ENCODE data around the gene BOLA1.

Gene BOLA1

DNA sequence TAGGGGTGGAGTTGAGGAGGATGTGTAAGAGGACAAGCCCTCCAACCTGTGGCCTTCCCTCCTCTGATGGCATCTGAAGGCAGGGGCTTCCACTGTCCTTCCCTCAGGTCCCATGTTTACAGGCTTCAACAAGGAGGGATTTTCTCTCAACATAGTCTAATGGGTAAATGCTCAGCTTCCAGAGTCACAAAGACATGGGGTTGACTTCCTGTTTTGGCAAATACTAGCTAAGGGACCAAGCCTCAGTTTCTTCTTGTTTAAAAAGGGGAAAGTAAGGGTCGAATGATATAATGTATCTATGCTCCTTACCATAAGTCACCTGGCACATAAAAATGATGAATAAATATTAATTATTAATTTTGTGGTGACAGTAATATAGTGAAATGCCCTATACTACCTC, 15.2 kb downstream of the BOLA1 start:
- Mint-ChIP-seq H3K4me3 (no peak overlapping the region), H3K27me3 (peaks cover 34% of the 10 kb centered on the region), H3K36me3 (ENCODE audit: low read depth) (no peaks in the 10 kb centered on the region), H3K4me1 (ENCODE audit: low read depth) (peaks cover 29% of the 10 kb centered on the region), H3K9me3 (no peaks in the 10 kb centered on the region), H3K27ac (no peak overlapping the region)
- intact Hi-C loops (cut with micrococcal nuclease): no loop called here

GRCh38 chr1:149915429-149916192, 16.2 kb downstream of the BOLA1 start:
- peaks cover 29% of the 10 kb centered on the region for H3K4me1 Mint-ChIP-seq (ENCODE audit: low read depth)
- peaks cover 34% of the 10 kb centered on the region for H3K27me3 Mint-ChIP-seq
- no peak overlapping the region for H3K27ac Mint-ChIP-seq
- H3K9me3 Mint-ChIP-seq: no peaks in the 10 kb centered on the region
- intact Hi-C loops (cut with micrococcal nuclease): no loop called here
- no peaks in the 10 kb centered on the region for H3K36me3 Mint-ChIP-seq (ENCODE audit: low read depth)
- H3K4me3 Mint-ChIP-seq: no peak overlapping the region

- H3K9me3 Mint-ChIP-seq: no peaks in the 10 kb centered on the region
- intact Hi-C loops (cut with micrococcal nuclease): no loop called here
Measured at GRCh38 chr1:149916193-149916897, 17.0 kb downstream of the BOLA1 start.

GRCh38 chr1:149916898-149917252, 17.5 kb downstream of the BOLA1 start:
- no peaks in the 10 kb centered on the region for H3K9me3 Mint-ChIP-seq
- intact Hi-C loops (cut with micrococcal nuclease): no loop called here
- no peak overlapping the region for H3K27ac Mint-ChIP-seq
- H3K4me3 Mint-ChIP-seq: no peak overlapping the region
- H3K27me3 Mint-ChIP-seq: peaks cover 32% of the 10 kb centered on the region
- peaks cover 4% of the 10 kb centered on the region for H3K36me3 Mint-ChIP-seq (ENCODE audit: low read depth)
- H3K4me1 Mint-ChIP-seq (ENCODE audit: low read depth): peaks cover 29% of the 10 kb centered on the region

More at GRCh38 chr1:149916193-149916897, 17.0 kb downstream of the BOLA1 start:
- no peak overlapping the region for H3K4me3 Mint-ChIP-seq
- no peak overlapping the region for H3K27ac Mint-ChIP-seq
- H3K27me3 Mint-ChIP-seq: peaks cover 34% of the 10 kb centered on the region
- H3K36me3 Mint-ChIP-seq (ENCODE audit: low read depth): no peaks in the 10 kb centered on the region
- peaks cover 29% of the 10 kb centered on the region for H3K4me1 Mint-ChIP-seq (ENCODE audit: low read depth)

DNA sequence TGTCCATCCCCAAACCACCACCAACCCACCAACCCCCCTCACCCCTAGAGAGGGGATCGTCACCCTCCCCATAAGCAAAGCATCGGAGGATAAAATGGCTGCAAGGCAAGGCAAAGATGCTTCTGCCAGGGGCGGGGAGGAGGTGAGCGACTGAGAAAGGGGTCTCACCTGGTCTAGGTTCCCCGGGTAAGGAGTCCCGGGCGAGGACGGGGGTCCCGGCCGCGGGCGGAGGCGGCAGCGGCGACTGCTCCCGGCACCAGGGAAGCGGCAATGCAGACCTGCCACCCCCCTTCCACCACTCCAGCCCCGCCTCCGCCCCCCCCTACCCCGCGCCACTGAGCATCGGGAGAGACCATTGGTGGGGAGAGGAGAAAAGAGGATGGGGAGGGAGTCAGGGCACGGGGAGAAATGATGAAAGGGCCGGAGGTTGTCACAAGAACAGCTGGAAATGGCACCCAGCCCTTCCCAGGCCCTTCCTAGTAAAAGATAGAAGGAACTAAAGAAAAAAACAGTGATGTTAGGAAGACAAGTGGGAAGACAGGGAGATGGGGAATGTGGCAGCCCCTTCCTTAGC, 18.3 kb downstream of the BOLA1 start, which contains the start of gene SV2A:
Gene SV2A (minus strand): TSS at position 274 of the 574 bp plus-strand sequence. CDS start 4,004 bp downstream, outside the sequence.
- Mint-ChIP-seq H3K36me3 (ENCODE audit: low read depth) (peaks cover 12% of the 10 kb centered on the region), H3K9me3 (no peaks in the 10 kb centered on the region), H3K27ac (no peak within 1 kb of the TSS), H3K4me3 (no peak within 1 kb of the TSS), H3K4me1 (ENCODE audit: low read depth) (peaks cover 29% of the 10 kb centered on the region), H3K27me3 (peaks cover 29% of the 10 kb centered on the region)
- intact Hi-C loops (cut with micrococcal nuclease): no loop called here

DNA sequence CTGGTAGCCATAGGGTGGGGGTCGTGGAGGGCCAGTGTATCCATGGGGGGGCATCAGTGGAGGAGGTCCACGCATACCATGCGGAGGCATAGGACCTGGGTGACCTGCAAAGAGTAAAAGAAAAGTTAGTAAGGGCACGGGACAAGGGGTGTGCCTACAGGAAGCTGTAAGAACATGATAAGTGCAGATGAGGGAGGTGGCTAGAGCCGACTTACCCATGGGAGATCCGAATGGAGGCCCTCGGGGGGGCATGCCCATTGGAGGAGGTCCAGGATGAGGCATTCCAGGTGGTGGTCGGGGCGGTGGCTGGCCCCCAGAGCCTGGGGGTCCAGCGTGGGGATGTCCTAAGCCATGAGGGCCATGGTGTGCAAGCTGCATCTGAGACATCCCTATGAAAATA, 24.3 kb downstream of the BOLA1 start:
- peaks cover 45% of the 10 kb centered on the region for H3K4me1 Mint-ChIP-seq (ENCODE audit: low read depth)
- H3K27ac Mint-ChIP-seq: no peak overlapping the region

GRCh38 chr1:149925345-149925744, 26.0 kb downstream of the BOLA1 start:
- Mint-ChIP-seq H3K9me3 (no peaks in the 10 kb centered on the region), H3K36me3 (ENCODE audit: low read depth) (peaks cover 66% of the 10 kb centered on the region), H3K4me3 (no peak overlapping the region), H3K4me1 (ENCODE audit: low read depth) (peaks cover 62% of the 10 kb centered on the region), H3K27ac (no peak overlapping the region), H3K27me3 (no peaks in the 10 kb centered on the region)
- intact Hi-C loops (cut with micrococcal nuclease): no loop called here

More for the DNA sequence above, 24.3 kb downstream of the BOLA1 start:
- no peaks in the 10 kb centered on the region for H3K9me3 Mint-ChIP-seq
- H3K27me3 Mint-ChIP-seq: peaks cover 2% of the 10 kb centered on the region
- H3K36me3 Mint-ChIP-seq (ENCODE audit: low read depth): peaks cover 66% of the 10 kb centered on the region
- no peak overlapping the region for H3K4me3 Mint-ChIP-seq
- intact Hi-C loops (cut with micrococcal nuclease): no loop called here

GRCh38 chr1:149925751-149926150, 26.4 kb downstream of the BOLA1 start:
- Mint-ChIP-seq H3K4me1 (ENCODE audit: low read depth) (peaks cover 66% of the 10 kb centered on the region), H3K27ac (no peak overlapping the region), H3K4me3 (no peak overlapping the region), H3K9me3 (no peaks in the 10 kb centered on the region), H3K36me3 (ENCODE audit: low read depth) (peaks cover 66% of the 10 kb centered on the region), H3K27me3 (no peaks in the 10 kb centered on the region)
- intact Hi-C loops (cut with micrococcal nuclease): no loop called here

DNA sequence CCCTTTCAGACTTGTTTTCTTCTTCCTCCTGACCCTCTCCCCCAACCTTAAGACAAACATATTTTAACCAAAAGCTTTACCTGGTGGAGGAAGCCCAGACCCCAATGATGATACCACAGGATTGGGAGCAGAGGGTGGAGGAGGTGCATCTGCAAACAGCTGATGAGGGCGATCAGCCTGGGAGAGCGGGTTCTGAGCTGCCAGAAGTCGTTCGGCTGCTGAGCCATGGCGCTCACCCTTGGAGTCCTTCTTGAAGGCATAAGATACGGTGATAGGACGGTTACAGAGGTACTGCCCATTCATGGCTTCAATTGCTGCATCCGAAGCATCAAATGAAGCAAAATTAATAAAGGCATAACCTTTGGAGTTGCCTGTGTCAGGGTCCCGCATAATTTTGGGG, 26.9 kb downstream of the BOLA1 start:
- H3K27me3 Mint-ChIP-seq: no peaks in the 10 kb centered on the region
- H3K36me3 Mint-ChIP-seq (ENCODE audit: low read depth): peaks cover 66% of the 10 kb centered on the region
- H3K4me1 Mint-ChIP-seq (ENCODE audit: low read depth): peaks cover 71% of the 10 kb centered on the region
- intact Hi-C loops (cut with micrococcal nuclease): no loop called here
- no peaks in the 10 kb centered on the region for H3K9me3 Mint-ChIP-seq
- no peak overlapping the region for H3K4me3 Mint-ChIP-seq
- H3K27ac Mint-ChIP-seq: no peak overlapping the region

DNA sequence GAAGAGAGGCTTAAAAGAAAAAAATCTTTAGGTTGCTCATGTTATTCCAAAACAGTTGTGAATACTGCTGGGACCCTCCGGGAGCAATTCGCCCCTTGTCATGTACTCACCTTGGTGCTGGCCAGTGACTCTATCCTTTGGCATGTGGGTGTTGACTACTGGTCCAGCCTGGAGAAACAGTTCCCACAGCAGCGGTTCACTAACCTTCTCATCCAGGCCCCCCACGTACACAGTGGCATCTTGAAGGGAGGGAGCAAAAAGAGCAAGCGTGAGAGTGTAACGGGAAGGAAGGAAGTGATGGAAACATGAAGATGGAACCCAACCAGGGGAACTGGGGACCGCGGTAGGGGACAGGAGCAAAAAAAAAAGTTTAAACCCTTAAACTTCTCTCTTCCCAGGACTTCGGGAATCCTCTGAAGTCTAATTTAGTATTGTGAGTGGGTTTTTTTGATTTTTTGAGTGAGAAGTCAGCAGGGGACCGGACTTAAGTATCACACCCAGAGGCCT, 27.7 kb downstream of the BOLA1 start:
- Mint-ChIP-seq H3K27me3 (no peaks in the 10 kb centered on the region), H3K9me3 (no peaks in the 10 kb centered on the region), H3K36me3 (ENCODE audit: low read depth) (peaks cover 60% of the 10 kb centered on the region), H3K4me1 (ENCODE audit: low read depth) (peaks cover 80% of the 10 kb centered on the region), H3K4me3 (peak overlapping the region; percentile 99), H3K27ac (peak overlapping the region; percentile 89)
- intact Hi-C loops (cut with micrococcal nuclease): loop anchor here (1.0 kb wide), 1 partner anchor 28 kb away; the partner anchor contains the start of gene BOLA1

GRCh38 chr1:149927563-149928400, 28.4 kb downstream of the BOLA1 start, which contains the start of gene SF3B4:
SF3B4 (minus strand) TSS chr1:149927803; CDS start chr1:149927759, 44 bp downstream.
- intact Hi-C loops (cut with micrococcal nuclease): loop anchor here (1.0 kb wide), 1 partner anchor 28 kb away; the partner anchor contains the start of gene BOLA1
- Mint-ChIP-seq H3K4me1 (ENCODE audit: low read depth) (peaks cover 82% of the 10 kb centered on the region), H3K9me3 (no peaks in the 10 kb centered on the region), H3K27me3 (no peaks in the 10 kb centered on the region), H3K27ac (peak within 1 kb of the TSS; percentile 89), H3K36me3 (ENCODE audit: low read depth) (peaks cover 53% of the 10 kb centered on the region), H3K4me3 (peak within 1 kb of the TSS; percentile 99)

DNA sequence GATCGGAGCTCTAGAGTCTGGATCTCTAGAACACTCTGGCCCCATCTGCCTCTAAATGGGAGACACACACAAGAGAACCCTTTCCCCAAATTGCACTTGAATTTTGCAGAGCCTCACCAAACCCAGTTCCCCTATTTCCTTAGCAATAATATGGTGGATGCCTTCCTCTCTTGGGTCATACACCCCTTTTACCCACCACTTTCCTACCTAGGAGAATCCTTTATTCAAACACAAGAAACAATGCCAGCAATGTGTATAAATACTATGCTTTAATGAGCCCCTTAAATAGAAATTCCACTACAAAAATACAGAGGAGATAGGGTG, 29.0 kb downstream of the BOLA1 start:
- Mint-ChIP-seq H3K27me3 (no peaks in the 10 kb centered on the region), H3K4me3 (peak overlapping the region; percentile 99), H3K27ac (peak overlapping the region; percentile 89), H3K36me3 (ENCODE audit: low read depth) (peaks cover 47% of the 10 kb centered on the region), H3K4me1 (ENCODE audit: low read depth) (peaks cover 80% of the 10 kb centered on the region), H3K9me3 (no peaks in the 10 kb centered on the region)
- intact Hi-C loops (cut with micrococcal nuclease): no loop called here

- no peak overlapping the region for H3K4me3 Mint-ChIP-seq
- no peaks in the 10 kb centered on the region for H3K9me3 Mint-ChIP-seq
- intact Hi-C loops (cut with micrococcal nuclease): no loop called here
- no peaks in the 10 kb centered on the region for H3K27me3 Mint-ChIP-seq
- peak overlapping the region; percentile 89 for H3K27ac Mint-ChIP-seq
- peaks cover 82% of the 10 kb centered on the region for H3K4me1 Mint-ChIP-seq (ENCODE audit: low read depth)
- peaks cover 32% of the 10 kb centered on the region for H3K36me3 Mint-ChIP-seq (ENCODE audit: low read depth)
Measured at GRCh38 chr1:149929856-149930255, 30.5 kb downstream of the BOLA1 start.

Measured in dendritic cell treated with granulocyte-macrophage colony-stimulating factor and Interleukin-4, amounts not matched to agents 40 ng/mL and 50 ng/mL, for 4 days (primary cell).